T-cell (primary cell): Measurements from ENCODE around the gene MKNK2. TPM values are rescaled to one million over a fixed set of nuclear protein-coding genes. Genes with fewer than 3 reads are reported as not detected.

Source experiments
- ATAC-seq, 4 experiments: fragments of 200-7000 bp in 3 of 4; fragments of 150-1000 bp in 1 of 4; cut with Tn5 transposase; replicated peaks in 1 of 4; 1 replicate in 3 of 4; 2 replicates in 1 of 4; pipeline ENCODE4 v1.10.0; 2021; ENCODE audit warnings: moderate library complexity in 3 of 4, mild to moderate bottlenecking in 2 of 4, moderate number of reproducible peaks in 1 of 4
- CTCF ChIA-PET, 2 donors: fragments of 300-600 bp; sonication (Branson Sonifier 250); formaldehyde crosslinking; loops; one replicate each; lab custom pipeline; 2022; ENCODE audit warnings: antibody characterized with exemption in 2 of 2; lab: Charles Lee
- POLR2A ChIA-PET, 2 donors: fragments of 300-600 bp; sonication (Branson Sonifier 250); formaldehyde crosslinking; loops; one replicate each; lab custom pipeline; 2022; ENCODE audit warnings: antibody characterized with exemption in 2 of 2; lab: Charles Lee
- DNase-seq, 35 experiments: peaks; one replicate each; pipeline versions ENCODE4 v3.0.0 to v3.0.0-alpha.2; 2013 to 2023
- H3K27ac ChIP-seq: one replicate; pipeline ENCODE4 v1.5.1; 2013; ENCODE audit warnings: low read length
- H3K27me3 ChIP-seq, 2 experiments: replicated peaks in 1 of 2; 1 replicate in 1 of 2; 2 replicates in 1 of 2; pipeline versions ENCODE4 v1.6.1 to v1.7.0; 2013; ENCODE audit warnings: low read length in 1 of 2, mixed read lengths in 1 of 2; ENCODE audit not compliant: control insufficient read depth in 2 of 2, insufficient read depth in 2 of 2; ENCODE audit errors: extremely low read depth in 1 of 2
- H3K36me3 ChIP-seq, 2 donors: 1 replicate in 1 of 2; 2 replicates in 1 of 2; pipeline versions ENCODE4 v1.6.1 to v1.7.0; 2013; ENCODE audit warnings: low read length in 1 of 2; ENCODE audit not compliant: control insufficient read depth in 2 of 2, insufficient read depth in 1 of 2; ENCODE audit errors: extremely low read depth in 1 of 2
- H3K4me1 ChIP-seq, 2 experiments: 1 replicate in 1 of 2; 2 replicates in 1 of 2; pipeline versions ENCODE4 v1.6.1 to v1.7.0; 2013; ENCODE audit warnings: low read length in 2 of 2, mixed read lengths in 1 of 2; ENCODE audit not compliant: insufficient read depth in 2 of 2, control insufficient read depth in 1 of 2; ENCODE audit errors: extremely low read depth in 1 of 2
- H3K4me3 ChIP-seq, 2 donors: 1 replicate in 1 of 2; 2 replicates in 1 of 2; pipeline versions ENCODE4 v1.5.1 to v1.7.0; 2013; ENCODE audit warnings: mild to moderate bottlenecking in 2 of 2, low read length in 1 of 2, moderate library complexity in 1 of 2; ENCODE audit not compliant: control insufficient read depth in 1 of 2; ENCODE audit errors: extremely low read depth in 1 of 2
- H3K9me3 ChIP-seq: 2 replicates; pipeline ENCODE4 v1.7.0; 2013
- H3K27ac Mint-ChIP-seq, 2 donors: one replicate each; pipeline ENCODE4 v1.8.0; 2020 to 2021; ENCODE audit warnings: mild to moderate bottlenecking in 2 of 2, mixed read lengths in 2 of 2
- H3K27me3 Mint-ChIP-seq, 2 donors: one replicate each; pipeline ENCODE4 v1.8.0; 2021 to 2022; ENCODE audit warnings: mixed read lengths in 2 of 2
- H3K36me3 Mint-ChIP-seq: one replicate; pipeline ENCODE4 v1.8.0; 2021; ENCODE audit warnings: mixed read lengths
- H3K4me1 Mint-ChIP-seq, 3 donors: one replicate each; pipeline ENCODE4 v1.8.0; 2020 to 2022; ENCODE audit warnings: mixed read lengths in 3 of 3, mild to moderate bottlenecking in 1 of 3
- H3K4me3 Mint-ChIP-seq, 3 donors: one replicate each; pipeline ENCODE4 v1.8.0; 2020 to 2022; ENCODE audit warnings: mild to moderate bottlenecking in 3 of 3, mixed read lengths in 3 of 3, moderate library complexity in 3 of 3
- H3K9me3 Mint-ChIP-seq, 3 donors: one replicate each; pipeline ENCODE4 v1.8.0; 2020 to 2022; ENCODE audit warnings: mixed read lengths in 3 of 3
- WGBS: methylation state at CpG from one replicate; pipeline ENCODE4 v1.1.5; 2013; ENCODE audit warnings: missing lambda C conversion rate; ENCODE audit not compliant: insufficient coverage; 5-methylcytosine and 5-hydroxymethylcytosine counted together
- total RNA-seq, 35 experiments: library from RNA in 6 of 35; stranded (reverse) in 6 of 35; fragments of 120-200 nt in 1 of 35; gene quantifications; one replicate each; pipeline versions ENCODE4 v1.2.1 to v1.2.4 and lab custom pipeline; 2013 to 2026

MKNK2 gene
- total RNA-seq, 5 donors from 2014 or later (not counting 1 experiment from before 2014, with no cell fraction given), result 196 to 242 (median 234) TPM

DNA sequence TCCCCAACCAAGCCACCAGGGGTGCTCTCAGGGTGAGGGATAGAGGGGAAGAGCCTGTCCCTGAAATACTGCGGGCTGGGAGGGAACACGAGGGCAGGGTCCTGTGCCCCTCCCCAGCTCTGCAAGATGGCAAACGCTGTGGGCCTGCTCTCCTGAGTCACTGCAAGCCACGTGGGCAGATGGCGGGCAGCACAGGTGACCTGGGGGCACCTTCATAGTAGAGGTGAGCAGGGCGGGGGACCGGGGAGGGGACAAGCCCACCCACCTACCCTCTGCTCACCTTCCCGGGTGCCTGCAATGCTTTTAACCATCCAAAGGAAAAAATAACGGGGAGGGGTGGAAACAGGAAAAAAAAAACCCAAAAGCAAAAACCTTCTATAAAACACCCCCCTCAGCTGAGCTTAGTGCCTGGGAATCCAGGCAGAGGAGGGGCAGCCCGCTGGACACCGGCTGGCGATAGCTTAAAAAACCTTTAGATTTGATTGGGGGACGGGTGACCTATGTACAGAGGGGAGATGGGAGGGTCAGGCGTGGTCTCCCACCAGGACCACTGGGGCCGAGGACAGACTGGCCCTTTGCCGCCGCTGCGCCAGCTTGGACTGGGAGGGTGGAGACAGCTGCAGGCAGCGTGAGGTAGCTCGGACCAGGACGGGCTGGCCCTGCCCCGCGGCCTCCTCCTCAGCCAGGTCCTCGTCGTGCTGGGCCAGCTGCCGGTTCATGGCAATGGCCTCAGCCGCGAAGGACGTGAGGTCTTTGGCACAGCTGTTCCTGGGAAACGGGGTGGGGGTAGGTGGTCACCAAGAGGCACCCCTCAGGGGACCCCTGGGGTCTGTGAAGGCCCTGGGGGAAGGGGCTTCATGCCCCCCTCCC, 11.7 kb downstream of the MKNK2 start:
- peaks cover 12 to 55% of the 10 kb centered on the region in 2 donors for H3K36me3 ChIP-seq
- H3K27me3 ChIP-seq, result no peaks in the 10 kb centered on the region
- Mint-ChIP-seq H3K4me3 (peak overlapping the region in 1 of 3 donors; percentile 46), H3K27me3 (no peaks in the 10 kb centered on the region), H3K36me3 (peaks cover 7% of the 10 kb centered on the region), H3K4me1 (peaks cover 16 to 37% (median 28%) of the 10 kb centered on the region in 3 donors), H3K27ac (no peak overlapping the region), H3K9me3 (no peaks in the 10 kb centered on the region)
- H3K9me3 ChIP-seq, result no peaks in the 10 kb centered on the region
- H3K27ac ChIP-seq, result no peak overlapping the region
- H3K4me3 ChIP-seq, result no peak overlapping the region
- ChIA-PET POLR2A (no interaction called here), CTCF (no interaction called here)
- WGBS, result 94% methylated on average over 19 of the region's 30 CpGs
- ATAC-seq, result no peak
- peaks cover 17 to 52% of the 10 kb centered on the region in 2 experiments for H3K4me1 ChIP-seq
- DNase-seq, result no peak

- no peak overlapping the region for H3K27ac Mint-ChIP-seq
- no peaks in the 10 kb centered on the region for H3K9me3 Mint-ChIP-seq
- Histone ChIP-seq H3K9me3 (no peaks in the 10 kb centered on the region), H3K4me1 (peaks cover 21 to 52% of the 10 kb centered on the region in 2 experiments), H3K36me3 (peaks cover 12 to 51% of the 10 kb centered on the region in 2 donors), H3K27me3 (no peaks in the 10 kb centered on the region), H3K4me3 (no peak overlapping the region), H3K27ac (no peak overlapping the region)
- WGBS, result 90% methylated on average over 33 of the region's 44 CpGs
- CTCF ChIA-PET, result no interaction called here
- ATAC-seq, result no peak
- H3K36me3 Mint-ChIP-seq, result peaks cover 6% of the 10 kb centered on the region
- no peak overlapping the region for H3K4me3 Mint-ChIP-seq
- peaks cover 13 to 34% (median 22%) of the 10 kb centered on the region in 3 donors for H3K4me1 Mint-ChIP-seq
- POLR2A ChIA-PET, result no interaction called here
- peak in 1 of 35 experiments; percentile 6 for DNase-seq
- H3K27me3 Mint-ChIP-seq, result no peaks in the 10 kb centered on the region
Observed at GRCh38 chr19:2038284-2039088, 12.6 kb downstream of the MKNK2 start.

DNA sequence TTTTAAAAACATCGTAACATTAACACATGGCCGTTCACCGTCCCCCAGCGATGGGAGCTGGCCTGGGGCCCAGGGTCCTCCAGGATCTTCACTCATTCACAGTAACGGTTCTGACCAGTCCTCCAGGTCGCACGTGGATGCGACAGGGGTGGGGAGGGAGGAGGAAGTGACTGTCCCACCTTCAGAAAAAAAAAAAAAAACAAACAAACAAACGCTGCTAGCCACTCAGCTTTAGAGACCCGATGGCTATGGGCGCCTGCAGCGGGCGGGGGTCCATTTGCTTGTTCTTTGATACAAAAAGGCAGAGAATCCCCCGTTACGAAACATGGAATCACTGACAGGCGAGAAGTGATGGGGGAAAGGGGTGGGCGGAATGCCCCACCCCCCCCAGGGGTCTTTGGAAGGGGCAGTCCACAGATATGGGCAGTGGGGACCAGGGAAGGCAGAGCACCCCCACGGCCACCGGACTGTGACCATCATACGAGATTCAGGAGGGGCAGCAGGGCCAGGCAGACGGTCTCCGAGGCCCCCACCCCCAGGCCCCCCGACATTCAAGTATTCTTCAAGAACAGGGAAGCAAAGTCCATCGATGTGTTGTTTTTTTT, 13.3 kb downstream of the MKNK2 start:
- H3K27me3 Mint-ChIP-seq, result no peaks in the 10 kb centered on the region
- H3K4me1 Mint-ChIP-seq, result peaks cover 17 to 32% (median 19%) of the 10 kb centered on the region in 3 donors
- ChIA-PET CTCF (no interaction called here), POLR2A (interaction anchor here (0.6 kb wide), 3 partner anchors 40 to 53 kb away, joined by 3 to 7 read pairs (median 5); no protein-coding TSS in a partner anchor)
- Histone ChIP-seq H3K27me3 (no peaks in the 10 kb centered on the region), H3K9me3 (no peaks in the 10 kb centered on the region), H3K36me3 (peaks cover 12 to 44% of the 10 kb centered on the region in 2 donors), H3K27ac (no peak overlapping the region), H3K4me3 (no peak overlapping the region), H3K4me1 (peaks cover 22 to 52% of the 10 kb centered on the region in 2 experiments)
- 96% methylated on average over 9 of the region's 24 CpGs for WGBS
- ATAC-seq, result no peak
- DNase-seq, result peak in 1 of 35 experiments; percentile 7
- no peak overlapping the region for H3K27ac Mint-ChIP-seq
- no peaks in the 10 kb centered on the region for H3K9me3 Mint-ChIP-seq
- H3K36me3 Mint-ChIP-seq, result peaks cover 4% of the 10 kb centered on the region
- no peak overlapping the region for H3K4me3 Mint-ChIP-seq

DNA sequence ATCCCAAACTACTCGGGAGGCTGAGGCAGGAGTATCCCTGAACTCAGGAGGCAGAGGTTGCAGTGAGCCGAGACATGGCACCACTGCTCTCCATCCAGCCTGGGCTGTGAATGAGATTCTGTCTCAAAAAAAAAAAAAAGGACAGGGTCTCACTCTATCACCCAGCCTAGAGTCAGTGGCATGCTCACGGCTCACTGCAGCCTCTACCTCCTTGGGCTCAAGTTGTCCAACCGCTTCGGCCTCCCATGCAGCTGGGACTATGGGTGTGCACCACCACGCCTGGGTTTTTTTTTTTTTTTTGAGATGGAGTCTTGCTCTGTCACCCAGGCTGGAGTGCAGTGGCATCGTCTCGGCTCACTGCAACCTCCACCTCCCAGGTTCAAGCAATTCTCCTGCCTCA, 14.6 kb downstream of the MKNK2 start:
- DNase-seq, result peak in 1 of 35 experiments; percentile 3
- CTCF ChIA-PET, result interaction anchor here in 1 of 2 donors (0.7 kb wide), 1 partner anchor 1101 kb away, joined by 4 read pairs; no protein-coding TSS in a partner anchor
- no peak overlapping the region for H3K27ac ChIP-seq
- POLR2A ChIA-PET, result interaction anchor here in 1 of 2 donors (0.6 kb wide), 1 partner anchor 16 kb away, joined by 4 read pairs; no protein-coding TSS in a partner anchor
- H3K36me3 Mint-ChIP-seq, result peaks cover 4% of the 10 kb centered on the region
- H3K27me3 ChIP-seq, result no peaks in the 10 kb centered on the region
- peaks cover 22 to 54% of the 10 kb centered on the region in 2 experiments for H3K4me1 ChIP-seq
- H3K9me3 Mint-ChIP-seq, result no peaks in the 10 kb centered on the region
- peaks cover 26 to 38% (median 28%) of the 10 kb centered on the region in 3 donors for H3K4me1 Mint-ChIP-seq
- H3K4me3 ChIP-seq, result no peak overlapping the region
- WGBS, result 83% methylated on average over 1 of the region's 8 CpGs
- H3K27ac Mint-ChIP-seq, result no peak overlapping the region
- no peaks in the 10 kb centered on the region for H3K27me3 Mint-ChIP-seq
- ATAC-seq, result no peak
- peaks cover 8 to 37% of the 10 kb centered on the region in 2 donors for H3K36me3 ChIP-seq
- H3K4me3 Mint-ChIP-seq, result no peak overlapping the region
- H3K9me3 ChIP-seq, result no peaks in the 10 kb centered on the region

GRCh38 chr19:2035590-2035991, 15.5 kb downstream of the MKNK2 start:
- no peaks in the 10 kb centered on the region for H3K27me3 Mint-ChIP-seq
- H3K9me3 Mint-ChIP-seq, result no peaks in the 10 kb centered on the region
- Histone ChIP-seq H3K4me3 (no peak overlapping the region), H3K27me3 (no peaks in the 10 kb centered on the region), H3K4me1 (peaks cover 18 to 47% of the 10 kb centered on the region in 2 experiments), H3K27ac (no peak overlapping the region), H3K9me3 (no peaks in the 10 kb centered on the region), H3K36me3 (peaks cover 8 to 29% of the 10 kb centered on the region in 2 donors)
- no peak overlapping the region for H3K27ac Mint-ChIP-seq
- POLR2A ChIA-PET, result no interaction called here
- CTCF ChIA-PET, result interaction anchor here in 1 of 2 donors (0.7 kb wide), 1 partner anchor 1102 kb away, joined by 4 read pairs; no protein-coding TSS in a partner anchor
- ATAC-seq (no peak), DNase-seq (peak in 1 of 35 experiments; percentile 7)
- WGBS, result 93% methylated on average over 7 of the region's 14 CpGs
- peak overlapping the region in 1 of 3 donors; percentile 66 for H3K4me3 Mint-ChIP-seq
- H3K36me3 Mint-ChIP-seq, result peaks cover 4% of the 10 kb centered on the region
- peaks cover 24 to 34% (median 28%) of the 10 kb centered on the region in 3 donors for H3K4me1 Mint-ChIP-seq
